ENCODE data around the gene GSAP. TPM values are rescaled to one million over a fixed set of nuclear protein-coding genes. Genes with fewer than 3 reads are reported as not detected.

The GSAP gene
- total and polyA plus RNA-seq, 2 donors (not counting 1 experiment from before 2014, with no cell fraction given) = 140 to 207 TPM

DNA sequence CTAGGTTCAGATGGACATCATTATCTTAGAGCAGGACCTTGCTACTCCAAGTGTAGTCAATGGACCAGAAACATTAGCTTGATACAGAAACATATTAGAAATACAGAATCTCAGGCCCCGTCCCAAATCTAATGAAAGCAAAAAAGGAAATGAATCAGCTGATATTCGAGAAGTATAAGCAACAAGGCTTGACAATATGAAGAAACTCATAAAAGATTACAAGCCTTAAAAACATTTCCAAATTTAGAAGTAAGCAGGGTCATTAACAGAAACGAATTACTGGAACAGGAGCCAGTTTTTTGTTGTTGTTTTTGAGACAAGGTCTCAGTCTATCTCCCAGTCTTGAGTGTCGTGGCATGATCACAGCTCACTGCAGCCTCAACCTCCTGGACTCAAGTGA lies 40.5 kb upstream of the GSAP start:
- TF ChIP-seq, protein P1, sequence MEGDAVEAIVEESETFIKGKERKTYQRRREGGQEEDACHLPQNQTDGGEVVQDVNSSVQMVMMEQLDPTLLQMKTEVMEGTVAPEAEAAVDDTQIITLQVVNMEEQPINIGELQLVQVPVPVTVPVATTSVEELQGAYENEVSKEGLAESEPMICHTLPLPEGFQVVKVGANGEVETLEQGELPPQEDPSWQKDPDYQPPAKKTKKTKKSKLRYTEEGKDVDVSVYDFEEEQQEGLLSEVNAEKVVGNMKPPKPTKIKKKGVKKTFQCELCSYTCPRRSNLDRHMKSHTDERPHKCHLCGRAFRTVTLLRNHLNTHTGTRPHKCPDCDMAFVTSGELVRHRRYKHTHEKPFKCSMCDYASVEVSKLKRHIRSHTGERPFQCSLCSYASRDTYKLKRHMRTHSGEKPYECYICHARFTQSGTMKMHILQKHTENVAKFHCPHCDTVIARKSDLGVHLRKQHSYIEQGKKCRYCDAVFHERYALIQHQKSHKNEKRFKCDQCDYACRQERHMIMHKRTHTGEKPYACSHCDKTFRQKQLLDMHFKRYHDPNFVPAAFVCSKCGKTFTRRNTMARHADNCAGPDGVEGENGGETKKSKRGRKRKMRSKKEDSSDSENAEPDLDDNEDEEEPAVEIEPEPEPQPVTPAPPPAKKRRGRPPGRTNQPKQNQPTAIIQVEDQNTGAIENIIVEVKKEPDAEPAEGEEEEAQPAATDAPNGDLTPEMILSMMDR (IDR thresholded peaks at IDR 0.05) = no peak
- TF ChIP-seq EZH2 (IDR thresholded peaks at IDR 0.05; ENCODE audit: borderline replicate concordance, insufficient read depth, low read depth, low read length, poor library complexity, severe bottlenecking) = no peak
- intact Hi-C loops (cut with micrococcal nuclease) = no loop called here
- no peak overlapping the region for H3K4me2 ChIP-seq (replicated peaks; ENCODE audit: low read depth, low read length, poor library complexity, severe bottlenecking)
- Mint-ChIP-seq H3K27ac (no peak overlapping the region), H3K27me3 (no peaks in the 10 kb centered on the region), H3K9me3 (ENCODE audit: insufficient read depth) (no peaks in the 10 kb centered on the region), H3K4me1 (peaks cover 8% of the 10 kb centered on the region), H3K4me3 (no peak overlapping the region)
- H3K4me3 ChIP-seq (ENCODE audit: control extremely low read depth in 1 of 5, extremely low read depth in 1 of 5, insufficient read depth in 1 of 5, low read depth in 2 of 5, low read length in 4 of 5) = no peak overlapping the region
- no peak overlapping the region for H3K27ac ChIP-seq (ENCODE audit: low read length in 2 of 2)
- no peaks in the 10 kb centered on the region for H3K79me2 ChIP-seq (ENCODE audit: control insufficient read depth, insufficient read depth, low read length)
- 78% methylated on average over 1 of the region's 4 CpGs for WGBS (ENCODE audit: insufficient coverage)
- no peaks in the 10 kb centered on the region for H3K36me3 ChIP-seq (replicated peaks in 1 of 2; ENCODE audit: control extremely low read depth in 1 of 2, control insufficient read depth in 1 of 2, extremely low read depth in 1 of 2, insufficient read depth in 2 of 2, low read length in 1 of 2)
- no peaks in the 10 kb centered on the region for H3K9me3 ChIP-seq (ENCODE audit: control extremely low read depth in 1 of 3, control insufficient read depth in 2 of 3, insufficient read depth in 1 of 3, low read length in 2 of 3)
- DNase-seq = no peak
- H3K9ac ChIP-seq (ENCODE audit: low read length) = no peak overlapping the region
- CTCF ChIA-PET = no interaction called here
- no peak for ATAC-seq (ENCODE audit: low read depth)
- no peak overlapping the region for H2AFZ ChIP-seq (ENCODE audit: insufficient read depth, low read depth, low read length, poor library complexity, severe bottlenecking)
- H3K27me3 ChIP-seq (replicated peaks in 1 of 4; ENCODE audit: control extremely low read depth in 1 of 4, control insufficient read depth in 3 of 4, insufficient read depth in 4 of 4, low read length in 3 of 4) = no peaks in the 10 kb centered on the region
- H3K4me1 ChIP-seq (ENCODE audit: control insufficient read depth in 2 of 2, insufficient read depth in 2 of 2, low read length in 2 of 2) = peaks cover 0 to 4% of the 10 kb centered on the region in 2 donors
- H4K20me1 ChIP-seq (ENCODE audit: control insufficient read depth, insufficient read depth, low read length, poor library complexity, severe bottlenecking) = no peaks in the 10 kb centered on the region
- POLR2A ChIA-PET = no interaction called here

DNA sequence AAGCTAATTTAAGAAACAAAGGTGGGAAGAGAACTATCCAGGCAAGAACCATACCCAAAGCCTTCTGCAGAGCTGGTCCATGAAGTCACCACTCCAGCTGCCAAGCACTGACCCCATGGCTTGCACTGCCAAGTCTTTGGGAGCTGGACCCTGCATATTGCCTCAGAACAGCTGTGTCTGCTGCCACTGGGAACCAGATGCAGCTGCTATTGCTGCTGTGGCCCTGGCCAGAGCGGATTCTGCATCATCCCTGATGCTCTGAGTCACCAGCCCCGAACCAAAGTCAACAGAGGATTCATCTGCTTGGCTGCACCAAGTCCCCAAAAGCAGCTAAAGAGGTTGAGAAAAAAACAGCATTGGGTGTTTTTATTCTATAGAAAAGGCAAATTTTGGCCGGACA lies 39.2 kb upstream of the GSAP start:
- Mint-ChIP-seq H3K4me1 (peaks cover 9% of the 10 kb centered on the region), H3K27me3 (no peaks in the 10 kb centered on the region), H3K4me3 (no peak overlapping the region), H3K27ac (peak overlapping the region; percentile 33), H3K9me3 (ENCODE audit: insufficient read depth) (no peaks in the 10 kb centered on the region)
- Histone ChIP-seq H3K4me1 (ENCODE audit: control insufficient read depth in 2 of 2, insufficient read depth in 2 of 2, low read length in 2 of 2) (peaks cover 0 to 4% of the 10 kb centered on the region in 2 donors), H3K9ac (ENCODE audit: low read length) (no peak overlapping the region), H2AFZ (ENCODE audit: insufficient read depth, low read depth, low read length, poor library complexity, severe bottlenecking) (no peak overlapping the region), H3K27me3 (replicated peaks in 1 of 4; ENCODE audit: control extremely low read depth in 1 of 4, control insufficient read depth in 3 of 4, insufficient read depth in 4 of 4, low read length in 3 of 4) (no peaks in the 10 kb centered on the region), H3K4me3 (ENCODE audit: control extremely low read depth in 1 of 5, extremely low read depth in 1 of 5, insufficient read depth in 1 of 5, low read depth in 2 of 5, low read length in 4 of 5) (no peak overlapping the region), H4K20me1 (ENCODE audit: control insufficient read depth, insufficient read depth, low read length, poor library complexity, severe bottlenecking) (no peaks in the 10 kb centered on the region), H3K79me2 (ENCODE audit: control insufficient read depth, insufficient read depth, low read length) (no peaks in the 10 kb centered on the region), H3K27ac (ENCODE audit: low read length in 2 of 2) (no peak overlapping the region), H3K36me3 (replicated peaks in 1 of 2; ENCODE audit: control extremely low read depth in 1 of 2, control insufficient read depth in 1 of 2, extremely low read depth in 1 of 2, insufficient read depth in 2 of 2, low read length in 1 of 2) (no peaks in the 10 kb centered on the region), H3K4me2 (replicated peaks; ENCODE audit: low read depth, low read length, poor library complexity, severe bottlenecking) (no peak overlapping the region), H3K9me3 (ENCODE audit: control extremely low read depth in 1 of 3, control insufficient read depth in 2 of 3, insufficient read depth in 1 of 3, low read length in 2 of 3) (no peaks in the 10 kb centered on the region)
- 96% methylated on average over 3 of the region's 3 CpGs for WGBS (ENCODE audit: insufficient coverage)
- CTCF ChIA-PET = interaction anchor here (0.6 to 0.9 kb wide), 2 partner anchors 43 to 81 kb away, joined by 3 read pairs; no protein-coding TSS in a partner anchor
- DNase-seq (no peak), ATAC-seq (ENCODE audit: low read depth) (no peak)
- intact Hi-C loops (cut with micrococcal nuclease) = no loop called here
- POLR2A ChIA-PET = no interaction called here
- TF ChIP-seq, protein P1 (IDR thresholded peaks at IDR 0.05) = no peak
- no peak for TF ChIP-seq EZH2 (IDR thresholded peaks at IDR 0.05; ENCODE audit: borderline replicate concordance, insufficient read depth, low read depth, low read length, poor library complexity, severe bottlenecking)

All from B cell (primary cell).